ENCODE data around the gene ZC3H10.

The ZC3H10 gene

GRCh38 chr12:56078427-56078826 is 39.6 kb upstream of the ZC3H10 start:
- TF ChIP-seq MAX (IDR thresholded peaks at IDR 0.05) (no peak), TAF1 (IDR thresholded peaks at IDR 0.05; ENCODE audit: low read depth) (no peak), CREB1 (IDR thresholded peaks at IDR 0.05; ENCODE audit: low read depth) (no peak), YY1 (IDR thresholded peaks at IDR 0.05; ENCODE audit: low read depth) (no peak), EP300 (IDR thresholded peaks at IDR 0.05; ENCODE audit: borderline replicate concordance) (no peak), REST (IDR thresholded peaks at IDR 0.05; ENCODE audit: low read depth) (no peak), NFIC (IDR thresholded peaks at IDR 0.05) (no peak), FOXM1 (IDR thresholded peaks at IDR 0.05; ENCODE audit: borderline replicate concordance, low read depth) (no peak), TEAD4 (IDR thresholded peaks at IDR 0.05) (no peak), EGR1 (IDR thresholded peaks at IDR 0.05) (no peak), CEBPB (IDR thresholded peaks at IDR 0.05) (no peak)

- TF ChIP-seq NFIC (IDR thresholded peaks at IDR 0.05) = 0 out of 2 replicates have a peak, but pooled peaks have one; percentile 6
- no peak for TF ChIP-seq EGR1 (IDR thresholded peaks at IDR 0.05)
- peak; percentile 74 for TF ChIP-seq RAD21 (IDR thresholded peaks at IDR 0.05; ENCODE audit: low read depth)
- TF ChIP-seq EP300 (IDR thresholded peaks at IDR 0.05; ENCODE audit: borderline replicate concordance) = no peak
- TF ChIP-seq TEAD4 (IDR thresholded peaks at IDR 0.05) = peak; percentile 42; the same call in 1 of the 2 replicates
- TF ChIP-seq USF1 (IDR thresholded peaks at IDR 0.05) = no peak; the same call in 1 of the 2 replicates
- no peak for TF ChIP-seq ZBTB7A (IDR thresholded peaks at IDR 0.05; ENCODE audit: low read depth)
- no peak for TF ChIP-seq CEBPB (IDR thresholded peaks at IDR 0.05)
- peak; percentile 50 for TF ChIP-seq TAF1 (IDR thresholded peaks at IDR 0.05; ENCODE audit: low read depth)
- no peak for TF ChIP-seq REST (IDR thresholded peaks at IDR 0.05; ENCODE audit: low read depth)
- peak; percentile 33; the same call in 1 of the 2 replicates for TF ChIP-seq TCF12 (IDR thresholded peaks at IDR 0.05; ENCODE audit: low read depth)
- TF ChIP-seq CREB1 (IDR thresholded peaks at IDR 0.05; ENCODE audit: low read depth) = no peak
- no peak; the same call in 1 of the 2 replicates for TF ChIP-seq YY1 (IDR thresholded peaks at IDR 0.05; ENCODE audit: low read depth)
- peak; percentile 39; the same call in 1 of the 2 replicates for TF ChIP-seq MAX (IDR thresholded peaks at IDR 0.05)
- TF ChIP-seq FOXM1 (IDR thresholded peaks at IDR 0.05; ENCODE audit: borderline replicate concordance, low read depth) = no peak; the same call in 1 of the 2 replicates
Observed at GRCh38 chr12:56078931-56079722, 38.9 kb upstream of the ZC3H10 start.

- TF ChIP-seq EGR1 (IDR thresholded peaks at IDR 0.05) (no peak), EP300 (IDR thresholded peaks at IDR 0.05; ENCODE audit: borderline replicate concordance) (no peak; the same call in none of the 2 replicates), RAD21 (IDR thresholded peaks at IDR 0.05; ENCODE audit: low read depth) (peak; percentile 5; the same call in 1 of the 2 replicates), FOXM1 (IDR thresholded peaks at IDR 0.05; ENCODE audit: borderline replicate concordance, low read depth) (no peak), MAX (IDR thresholded peaks at IDR 0.05) (peak; percentile 91), CREB1 (IDR thresholded peaks at IDR 0.05; ENCODE audit: low read depth) (0 out of 2 replicates have a peak, but pooled peaks have one; percentile 7), REST (IDR thresholded peaks at IDR 0.05; ENCODE audit: low read depth) (no peak), NFIC (IDR thresholded peaks at IDR 0.05) (no peak; the same call in 1 of the 2 replicates), TAF1 (IDR thresholded peaks at IDR 0.05; ENCODE audit: low read depth) (peak; percentile 58), USF1 (IDR thresholded peaks at IDR 0.05) (peak; percentile 30; the same call in 1 of the 2 replicates), TEAD4 (IDR thresholded peaks at IDR 0.05) (no peak; the same call in 1 of the 2 replicates), ZBTB7A (IDR thresholded peaks at IDR 0.05; ENCODE audit: low read depth) (peak; percentile 97), TCF12 (IDR thresholded peaks at IDR 0.05; ENCODE audit: low read depth) (peak; percentile 67), CEBPB (IDR thresholded peaks at IDR 0.05) (no peak), YY1 (IDR thresholded peaks at IDR 0.05; ENCODE audit: low read depth) (no peak; the same call in none of the 2 replicates)
Observed at GRCh38 chr12:56079723-56080555, 38.1 kb upstream of the ZC3H10 start, which contains the start of gene ERBB3. Gene ERBB3, plus strand, starts transcription at chr12:56080165. Its CDS starts 136 bp downstream, at chr12:56080301.
